Suprapubic skin (tissue), 4 donors: ENCODE data around the gene MRM3. TPM values are rescaled to one million over a fixed set of nuclear protein-coding genes. Genes with fewer than 3 reads are reported as not detected.

Experiments used
- DNase-seq, 2 donors: peaks; one replicate each; pipeline ENCODE4 v3.0.0-alpha.2; 2019; ENCODE audit warnings: low spot score in 2 of 2
- H3K27ac ChIP-seq: fragments of 200-600 bp; sonication (generic); one replicate; pipeline ENCODE4 v1.5.1; 2019
- H3K27me3 ChIP-seq: fragments of 200-600 bp; sonication (generic); one replicate; pipeline ENCODE4 v1.5.1; 2019
- H3K36me3 ChIP-seq: fragments of 200-600 bp; sonication (generic); one replicate; pipeline ENCODE4 v1.5.1; 2019
- H3K4me1 ChIP-seq: fragments of 200-600 bp; sonication (generic); one replicate; pipeline ENCODE4 v1.5.1; 2019
- H3K4me3 ChIP-seq: fragments of 200-600 bp; sonication (generic); one replicate; pipeline ENCODE4 v1.5.1; 2019; ENCODE audit warnings: mild to moderate bottlenecking
- H3K9me3 ChIP-seq: fragments of 200-600 bp; sonication (generic); one replicate; pipeline ENCODE4 v1.5.1; 2019
- CTCF ChIP-seq, 2 donors: fragments of 200-600 bp in 1 of 2; fragments of 450-650 bp in 1 of 2; sonication (generic) in 1 of 2; IDR thresholded peaks; one replicate each; pipeline ENCODE4 v1.5.1; 2016 to 2019; ENCODE audit warnings: antibody characterized with exemption in 2 of 2, mild to moderate bottlenecking in 1 of 2, moderate library complexity in 1 of 2
- EP300 ChIP-seq: sonication (generic); formaldehyde crosslinking; IDR thresholded peaks from one replicate; pipeline ENCODE4 v1.6.1; 2017; ENCODE audit warnings: antibody characterized with exemption
- POLR2A ChIP-seq, 2 donors: fragments of 450-650 bp; IDR thresholded peaks; one replicate each; pipeline ENCODE4 v1.6.1; 2017; ENCODE audit warnings: antibody characterized with exemption in 2 of 2, mild to moderate bottlenecking in 2 of 2, moderate library complexity in 2 of 2
- POLR2AphosphoS5 ChIP-seq, 3 donors: sonication (generic); formaldehyde crosslinking; IDR thresholded peaks; one replicate each; pipeline ENCODE4 v1.6.1; 2017; ENCODE audit warnings: antibody characterized with exemption in 3 of 3
- WGBS: methylation state at CpG from one replicate; pipeline ENCODE4 v1.1.5; 2018; 5-methylcytosine and 5-hydroxymethylcytosine counted together
- total RNA-seq, 4 donors: library from RNA; depleted of rRNA; stranded (reverse); fragments of >200 nt; gene quantifications; one replicate each; pipeline ENCODE4 v1.1.0, GENCODE V29; 2016

The MRM3 gene
- total RNA-seq, 4 donors from 2014 or later, result 27.3 to 42.6 (median 31.0) TPM

DNA sequence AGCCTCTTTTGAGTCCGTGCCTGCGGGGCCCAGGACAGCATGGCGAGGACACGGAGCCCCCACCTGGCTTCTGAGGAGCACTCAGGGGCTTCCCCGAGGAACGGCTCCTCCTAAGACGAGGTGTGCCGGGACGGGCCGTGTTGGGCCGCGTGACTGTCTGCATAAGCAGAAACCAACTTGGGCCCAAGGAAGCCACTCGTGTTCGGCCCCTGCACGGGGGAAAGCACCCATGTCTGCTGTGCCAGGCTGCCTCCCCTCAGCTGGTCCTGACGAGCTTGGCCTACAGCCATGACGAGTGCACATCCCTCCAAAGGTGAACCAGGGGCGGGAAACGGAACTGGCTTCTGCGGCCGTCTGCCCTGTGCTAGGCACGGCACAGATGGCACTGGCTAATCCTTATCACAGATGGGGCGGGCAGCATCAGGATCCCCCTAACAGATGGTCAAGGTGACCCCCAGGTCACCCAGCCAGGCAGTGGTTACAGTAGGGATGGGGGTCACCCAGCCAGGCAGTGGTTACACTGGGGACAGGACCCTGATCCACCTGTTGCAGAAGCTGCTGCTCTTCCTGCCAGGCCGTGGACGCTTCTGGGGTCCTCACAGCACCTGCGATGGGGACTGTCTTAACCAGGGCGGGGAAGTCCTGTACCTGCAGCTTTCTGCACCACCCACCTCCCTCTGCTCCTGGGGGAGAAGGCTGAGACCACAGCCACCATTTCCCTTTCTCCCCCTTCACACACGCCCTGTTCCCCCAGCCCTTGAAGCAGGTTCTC, 25.6 kb downstream of the MRM3 start:
- no peaks in the 10 kb centered on the region for H3K27me3 ChIP-seq
- 90% methylated on average over 20 of the region's 28 CpGs for WGBS
- TF ChIP-seq CTCF (IDR thresholded peaks at IDR 0.05), result no peak
- no peak for TF ChIP-seq POLR2A (IDR thresholded peaks at IDR 0.05)
- H3K4me3 ChIP-seq, result no peak overlapping the region
- H3K9me3 ChIP-seq, result no peaks in the 10 kb centered on the region
- H3K27ac ChIP-seq, result no peak overlapping the region
- DNase-seq, result no peak
- H3K4me1 ChIP-seq, result no peaks in the 10 kb centered on the region
- H3K36me3 ChIP-seq, result peaks cover 27% of the 10 kb centered on the region

DNA sequence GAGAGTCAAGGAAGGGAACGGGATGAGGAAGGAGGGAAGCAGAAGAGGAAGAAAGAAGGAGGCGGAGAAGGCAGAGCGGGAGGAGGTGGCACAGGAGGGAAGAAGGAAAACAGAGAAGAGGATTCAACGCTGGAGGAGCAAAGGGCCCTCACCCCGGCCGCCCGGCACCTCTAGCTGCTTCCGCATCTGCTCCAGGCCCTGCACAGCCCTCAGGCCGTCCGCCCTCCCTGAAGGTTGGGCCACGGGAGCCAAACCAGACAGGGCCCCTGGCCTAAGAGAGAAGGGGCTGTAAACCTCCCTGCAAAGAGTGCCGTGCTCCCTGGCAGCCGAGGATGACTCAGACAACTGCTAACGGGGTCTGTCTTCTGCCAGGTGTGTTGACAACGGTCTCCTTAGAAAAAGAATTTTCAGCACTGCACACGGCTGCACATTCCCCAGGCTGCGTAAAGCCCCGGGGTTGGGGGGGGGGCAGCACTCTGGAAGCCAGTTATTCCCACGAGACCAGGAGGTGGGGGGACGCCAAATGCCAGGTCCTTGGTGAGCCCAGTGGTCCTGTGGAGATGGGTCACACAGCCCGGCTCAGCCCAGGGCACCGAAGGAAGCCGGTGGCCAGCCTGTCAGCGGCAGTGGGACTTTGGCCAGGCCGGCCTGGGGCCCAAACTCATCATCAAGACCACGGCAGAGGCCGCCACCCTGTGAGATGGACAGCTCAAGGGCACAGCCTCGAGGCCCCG, 29.1 kb downstream of the MRM3 start:
- no peak overlapping the region for H3K4me3 ChIP-seq
- TF ChIP-seq POLR2A (IDR thresholded peaks at IDR 0.05) (no peak), EP300 (no peak), CTCF (IDR thresholded peaks at IDR 0.05) (no peak), POLR2AphosphoS5 (IDR thresholded peaks at IDR 0.05) (no peak)
- no peak overlapping the region for H3K27ac ChIP-seq
- H3K4me1 ChIP-seq, result no peaks in the 10 kb centered on the region
- no peaks in the 10 kb centered on the region for H3K9me3 ChIP-seq
- DNase-seq, result no peak
- WGBS, result 83% methylated on average over 20 of the region's 29 CpGs
- peaks cover 35% of the 10 kb centered on the region for H3K36me3 ChIP-seq
- no peaks in the 10 kb centered on the region for H3K27me3 ChIP-seq

- TF ChIP-seq POLR2AphosphoS5 (IDR thresholded peaks at IDR 0.05) (no peak), CTCF (IDR thresholded peaks at IDR 0.05) (no peak), EP300 (no peak), POLR2A (IDR thresholded peaks at IDR 0.05) (no peak)
- no peak overlapping the region for H3K4me3 ChIP-seq
- no peaks in the 10 kb centered on the region for H3K9me3 ChIP-seq
- no peak for DNase-seq
- peaks cover 44% of the 10 kb centered on the region for H3K36me3 ChIP-seq
- H3K4me1 ChIP-seq, result no peaks in the 10 kb centered on the region
- no peak overlapping the region for H3K27ac ChIP-seq
- H3K27me3 ChIP-seq, result no peaks in the 10 kb centered on the region
- 88% methylated on average over 14 of the region's 14 CpGs for WGBS
These were observed 30.6 kb downstream of the MRM3 start for GRCh38 chr17:812638-813204.

GRCh38 chr17:814371-814770, 32.2 kb downstream of the MRM3 start:
- H3K27ac ChIP-seq, result no peak overlapping the region

More at GRCh38 chr17:814371-814770, 32.2 kb downstream of the MRM3 start:
- H3K27me3 ChIP-seq, result no peaks in the 10 kb centered on the region
- no peak for DNase-seq
- no peak for TF ChIP-seq POLR2AphosphoS5 (IDR thresholded peaks at IDR 0.05)
- no peak for TF ChIP-seq EP300
- no peak for TF ChIP-seq CTCF (IDR thresholded peaks at IDR 0.05)
- TF ChIP-seq POLR2A (IDR thresholded peaks at IDR 0.05), result no peak
- 93% methylated on average over 20 of the region's 20 CpGs for WGBS
- peaks cover 58% of the 10 kb centered on the region for H3K36me3 ChIP-seq
- no peak overlapping the region for H3K4me3 ChIP-seq
- no peaks in the 10 kb centered on the region for H3K4me1 ChIP-seq
- H3K9me3 ChIP-seq, result no peaks in the 10 kb centered on the region
